Glutamatergic neuron (in vitro differentiated cells): ENCODE results near the gene MAPK8. TPM values are rescaled to one million over a fixed set of nuclear protein-coding genes. Genes with fewer than 3 reads are reported as not detected.

Experiments
- DNase-seq: peaks from one replicate; pipeline ENCODE4 v3.0.0; 2022
- H3K27ac Mint-ChIP-seq: one replicate; pipeline ENCODE4 v1.8.0; 2020; ENCODE audit warnings: mild to moderate bottlenecking, mixed read lengths, inconsistent platforms; ENCODE audit not compliant: unreplicated experiment
- H3K27me3 Mint-ChIP-seq: one replicate; pipeline ENCODE4 v1.8.0; 2020; ENCODE audit warnings: mild to moderate bottlenecking, moderate library complexity, mixed read lengths, inconsistent platforms; ENCODE audit not compliant: unreplicated experiment
- H3K36me3 Mint-ChIP-seq: one replicate; pipeline ENCODE4 v1.8.0; 2020; ENCODE audit warnings: mild to moderate bottlenecking, mixed read lengths, inconsistent platforms; ENCODE audit not compliant: unreplicated experiment
- H3K4me1 Mint-ChIP-seq: one replicate; pipeline ENCODE4 v1.8.0; 2020; ENCODE audit warnings: mild to moderate bottlenecking, low read depth, mixed read lengths, inconsistent platforms; ENCODE audit not compliant: unreplicated experiment
- H3K4me3 Mint-ChIP-seq: one replicate; pipeline ENCODE4 v1.8.0; 2020; ENCODE audit warnings: mild to moderate bottlenecking, mixed read lengths, inconsistent platforms; ENCODE audit not compliant: unreplicated experiment
- H3K9me3 Mint-ChIP-seq: one replicate; pipeline ENCODE4 v1.8.0; 2020; ENCODE audit warnings: mild to moderate bottlenecking, moderate library complexity, mixed read lengths, inconsistent platforms; ENCODE audit not compliant: unreplicated experiment
- CTCF ChIP-seq: fragments of 200-600 bp; sonication (generic); IDR thresholded peaks from one replicate; pipeline ENCODE4 v1.5.0; 2021; ENCODE audit not compliant: partially characterized antibody, unreplicated experiment
- total RNA-seq: library from RNA; stranded (reverse); fragmentation: NEBNext Ultra II Directional; extraction: Animal tissue kit (Norgen Biotek cat#: 25700); gene quantifications from one replicate; pipeline ENCODE4 v1.2.1, GENCODE V29; 2021; ENCODE audit not compliant: unreplicated experiment

MAPK8 gene
- total RNA-seq, 1 donor from 2014 or later: 317 TPM

GRCh38 chr10:48381971-48382370, 75.5 kb downstream of the MAPK8 start:
- Mint-ChIP-seq H3K4me3 (no peak overlapping the region), H3K27ac (no peak overlapping the region), H3K27me3 (peaks cover 3% of the 10 kb centered on the region), H3K36me3 (no peaks in the 10 kb centered on the region), H3K4me1 (peaks cover 3% of the 10 kb centered on the region), H3K9me3 (no peaks in the 10 kb centered on the region)
- no peak for TF ChIP-seq CTCF
- DNase-seq: no peak

GRCh38 chr10:48382982-48383381, 76.5 kb downstream of the MAPK8 start:
- Mint-ChIP-seq H3K9me3 (no peaks in the 10 kb centered on the region), H3K4me3 (no peak overlapping the region), H3K36me3 (no peaks in the 10 kb centered on the region), H3K27me3 (peaks cover 3% of the 10 kb centered on the region), H3K27ac (no peak overlapping the region), H3K4me1 (peaks cover 3% of the 10 kb centered on the region)
- DNase-seq: no peak
- no peak for TF ChIP-seq CTCF

- no peaks in the 10 kb centered on the region for H3K9me3 Mint-ChIP-seq
- no peak overlapping the region for H3K4me3 Mint-ChIP-seq
- H3K27ac Mint-ChIP-seq: no peak overlapping the region
- H3K4me1 Mint-ChIP-seq: peaks cover 3% of the 10 kb centered on the region
- no peak for TF ChIP-seq CTCF
- no peaks in the 10 kb centered on the region for H3K36me3 Mint-ChIP-seq
- no peak for DNase-seq
- H3K27me3 Mint-ChIP-seq: peaks cover 3% of the 10 kb centered on the region
Observed at GRCh38 chr10:48383393-48383792, 76.9 kb downstream of the MAPK8 start.

- no peaks in the 10 kb centered on the region for H3K9me3 Mint-ChIP-seq
- no peak overlapping the region for H3K4me3 Mint-ChIP-seq
- H3K27ac Mint-ChIP-seq: no peak overlapping the region
- TF ChIP-seq CTCF: no peak
- H3K36me3 Mint-ChIP-seq: no peaks in the 10 kb centered on the region
- H3K4me1 Mint-ChIP-seq: peaks cover 7% of the 10 kb centered on the region
- DNase-seq: no peak
- H3K27me3 Mint-ChIP-seq: peaks cover 3% of the 10 kb centered on the region
Observed at GRCh38 chr10:48384699-48384982, 78.2 kb downstream of the MAPK8 start.

- Mint-ChIP-seq H3K36me3 (no peaks in the 10 kb centered on the region), H3K27ac (no peak overlapping the region), H3K4me3 (no peak overlapping the region), H3K27me3 (peaks cover 5% of the 10 kb centered on the region), H3K4me1 (peaks cover 12% of the 10 kb centered on the region), H3K9me3 (no peaks in the 10 kb centered on the region)
- TF ChIP-seq CTCF: no peak
- no peak for DNase-seq
Observed at GRCh38 chr10:48389272-48389671, 82.8 kb downstream of the MAPK8 start.
